RWPE2 (cell line): ENCODE data around the gene PHKA1.

Source experiments
- ATAC-seq: fragments of 200-7000 bp; cut with Tn5 transposase; 3 replicates; pipeline ENCODE4 v1.9.1; 2021; ENCODE audit warnings: low read depth
- DNase-seq: peaks from one replicate; pipeline ENCODE4 v3.0.0-alpha.2; 2020; ENCODE audit warnings: low spot score
- H3K27ac ChIP-seq: fragments of 450-650 bp; 2 replicates; pipeline ENCODE4 v1.5.1; 2017; ENCODE audit warnings: mild to moderate bottlenecking; ENCODE audit not compliant: poor library complexity, severe bottlenecking
- H3K27me3 ChIP-seq: fragments of 250-450 bp; sonication (Bioruptor Pico); 2 replicates; pipeline ENCODE4 v1.5.1; 2021; ENCODE audit warnings: mild to moderate bottlenecking, moderate library complexity; ENCODE audit not compliant: insufficient read depth, poor library complexity, severe bottlenecking
- H3K36me3 ChIP-seq: fragments of 250-450 bp; sonication (Bioruptor Pico); 2 replicates; pipeline ENCODE4 v1.5.1; 2020; ENCODE audit warnings: low read depth, mild to moderate bottlenecking, moderate library complexity
- H3K4me1 ChIP-seq: fragments of 250-450 bp; sonication (Bioruptor Pico); 2 replicates; pipeline ENCODE4 v1.5.1; 2021; ENCODE audit warnings: mild to moderate bottlenecking, moderate library complexity; ENCODE audit not compliant: insufficient read depth, poor library complexity, severe bottlenecking
- H3K4me3 ChIP-seq: fragments of 250-450 bp; sonication (Bioruptor Pico); 2 replicates; pipeline ENCODE4 v1.5.1; 2021; ENCODE audit warnings: mild to moderate bottlenecking, moderate library complexity; ENCODE audit not compliant: severe bottlenecking
- H3K9me3 ChIP-seq: fragments of 250-450 bp; sonication (Bioruptor Pico); 2 replicates; pipeline ENCODE4 v1.5.1; 2021; ENCODE audit warnings: mild to moderate bottlenecking, moderate library complexity; ENCODE audit not compliant: severe bottlenecking
- CTCF ChIP-seq: fragments of 450-650 bp; IDR thresholded peaks from one replicate; pipeline ENCODE4 v1.5.1; 2017; ENCODE audit warnings: mild to moderate bottlenecking, moderate library complexity; ENCODE audit not compliant: poor library complexity, severe bottlenecking

The PHKA1 gene

DNA sequence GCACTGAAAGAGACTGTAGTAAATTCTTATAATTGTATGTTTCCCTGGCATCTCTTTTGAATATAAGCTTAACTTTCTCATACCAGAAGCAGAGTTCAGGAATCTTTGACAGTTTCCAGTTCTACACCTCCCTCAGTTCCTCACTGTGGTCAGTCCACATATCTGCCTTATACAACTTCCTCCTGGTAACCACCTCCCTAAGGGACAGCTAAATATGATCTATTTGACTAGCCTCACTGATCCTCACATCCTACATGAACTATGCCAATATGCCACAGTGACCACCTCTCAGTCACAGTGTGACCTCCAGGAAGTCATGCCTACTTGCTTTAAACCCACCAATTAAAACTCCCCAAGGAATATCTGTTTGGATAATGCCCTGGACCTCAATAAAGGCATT is 89.9 kb downstream of the PHKA1 start:
- ATAC-seq = no peak
- Histone ChIP-seq H3K4me1 (peaks cover 33% of the 10 kb centered on the region), H3K27me3 (no peaks in the 10 kb centered on the region), H3K9me3 (no peaks in the 10 kb centered on the region), H3K36me3 (no peaks in the 10 kb centered on the region; the same call in none of the 2 replicates), H3K27ac (no peak overlapping the region), H3K4me3 (no peak overlapping the region)
- DNase-seq = no peak
- no peak for TF ChIP-seq CTCF

DNA sequence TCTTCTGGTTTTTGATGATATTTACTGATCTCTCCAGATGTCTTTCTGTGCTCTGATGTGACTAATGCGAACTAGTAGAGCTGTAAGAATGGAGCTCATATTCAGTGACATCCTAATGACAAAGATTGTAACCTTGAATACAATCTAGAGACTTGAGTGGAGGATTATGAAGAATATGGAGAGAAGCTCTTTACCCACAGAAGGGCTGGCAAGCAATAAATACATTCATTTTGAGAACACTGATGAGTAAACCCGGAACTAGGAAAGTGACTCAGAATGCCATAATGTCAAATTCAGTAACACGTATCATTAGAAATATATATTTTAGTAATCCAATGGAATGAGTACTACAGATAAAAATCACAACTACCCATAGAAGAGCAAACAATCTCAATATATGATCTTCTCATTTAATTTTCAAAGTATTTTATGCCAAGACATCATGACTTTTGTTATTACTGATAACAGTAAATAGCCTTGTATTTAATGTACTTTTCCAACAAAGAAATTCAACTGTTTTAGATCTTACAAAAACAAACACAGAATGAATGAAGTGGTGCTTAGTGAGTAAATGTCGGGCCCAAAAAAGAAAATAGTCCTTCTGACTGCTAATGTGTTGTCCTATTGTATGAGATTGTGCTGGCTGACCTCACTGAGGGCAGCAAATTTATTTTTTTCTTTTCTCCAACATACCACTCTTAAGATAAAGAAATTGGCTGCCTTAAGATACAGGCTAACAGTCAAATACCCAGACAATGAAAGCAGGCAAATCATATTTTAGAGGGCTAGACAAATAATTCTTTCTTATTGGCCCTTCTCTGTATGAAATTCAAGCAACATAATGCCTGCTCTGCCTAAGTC is 92.3 kb downstream of the PHKA1 start:
- peaks cover 8% of the 10 kb centered on the region for H3K36me3 ChIP-seq
- H3K9me3 ChIP-seq = no peaks in the 10 kb centered on the region
- no peak for DNase-seq
- H3K27me3 ChIP-seq = no peaks in the 10 kb centered on the region
- no peak overlapping the region for H3K4me3 ChIP-seq
- peaks cover 33% of the 10 kb centered on the region for H3K4me1 ChIP-seq
- TF ChIP-seq CTCF = no peak
- peak overlapping the region; percentile 94 for H3K27ac ChIP-seq
- peak; percentile 60 for ATAC-seq

DNA sequence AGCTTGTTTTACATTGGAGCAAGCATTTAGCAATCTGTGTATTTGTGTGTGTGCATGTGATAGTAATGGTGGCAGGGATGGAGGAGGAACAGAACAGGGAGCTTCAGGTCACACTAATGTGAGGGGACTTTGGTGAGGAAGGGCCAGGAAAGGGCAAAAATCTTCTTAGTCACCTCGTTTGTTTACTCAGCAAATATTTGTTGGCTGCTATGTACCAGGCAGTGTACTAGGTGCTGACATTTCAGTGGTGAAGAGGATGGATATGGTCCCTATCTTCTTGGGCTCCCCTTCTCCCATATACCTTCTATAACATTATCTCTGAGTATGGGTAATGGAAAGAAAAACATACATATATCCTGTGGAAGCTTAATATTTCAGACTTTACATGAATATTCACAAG is 92.9 kb downstream of the PHKA1 start:
- peak overlapping the region; percentile 94 for H3K27ac ChIP-seq
- H3K4me3 ChIP-seq = no peak overlapping the region
- peak; percentile 7; the same call in 1 of the 3 replicates for ATAC-seq
- H3K4me1 ChIP-seq = peaks cover 33% of the 10 kb centered on the region
- no peaks in the 10 kb centered on the region for H3K27me3 ChIP-seq
- peaks cover 8% of the 10 kb centered on the region for H3K36me3 ChIP-seq
- TF ChIP-seq CTCF = no peak
- no peak for DNase-seq
- H3K9me3 ChIP-seq = no peaks in the 10 kb centered on the region

DNA sequence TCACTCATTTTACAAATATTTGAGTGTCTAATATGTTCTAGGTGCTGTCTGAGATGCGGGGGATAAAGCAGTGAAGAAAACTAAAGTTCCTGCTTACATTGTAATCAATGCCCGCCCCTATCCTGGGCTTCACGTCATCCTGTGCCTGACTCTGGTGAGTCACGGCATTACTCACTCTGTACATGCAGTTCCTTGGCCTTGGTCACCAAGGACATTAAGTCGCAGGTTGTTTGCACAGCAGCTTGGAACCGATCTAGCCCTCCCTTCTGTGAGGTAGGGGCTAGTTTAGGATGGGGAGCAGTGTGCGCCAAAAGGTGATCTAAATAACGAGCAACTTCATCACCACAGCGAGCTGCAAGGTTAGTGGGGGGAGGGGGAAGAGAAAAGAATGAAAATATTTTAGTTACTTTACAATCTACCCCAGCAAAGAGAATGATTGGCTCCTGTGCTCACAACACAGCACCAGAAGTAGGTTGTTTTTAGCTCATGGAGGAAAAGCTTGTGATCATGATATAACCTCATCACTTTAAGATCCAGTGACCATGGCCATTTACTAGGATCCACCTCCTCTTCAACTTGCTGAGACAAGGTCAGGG is 93.5 kb downstream of the PHKA1 start:
- H3K27ac ChIP-seq = peak overlapping the region; percentile 94
- peaks cover 33% of the 10 kb centered on the region for H3K4me1 ChIP-seq
- DNase-seq = peak; percentile 72
- no peaks in the 10 kb centered on the region for H3K9me3 ChIP-seq
- H3K27me3 ChIP-seq = no peaks in the 10 kb centered on the region
- peaks cover 8% of the 10 kb centered on the region for H3K36me3 ChIP-seq
- no peak overlapping the region for H3K4me3 ChIP-seq
- peak; percentile 96 for ATAC-seq
- TF ChIP-seq CTCF = no peak
